ENCODE measurements around the gene INF2. TPM values are rescaled to one million over a fixed set of nuclear protein-coding genes. Genes with fewer than 3 reads are reported as not detected.

The INF2 gene
- total and polyA plus RNA-seq, 2 experiments from 2014 or later = 36.7 to 75.5 TPM

DNA sequence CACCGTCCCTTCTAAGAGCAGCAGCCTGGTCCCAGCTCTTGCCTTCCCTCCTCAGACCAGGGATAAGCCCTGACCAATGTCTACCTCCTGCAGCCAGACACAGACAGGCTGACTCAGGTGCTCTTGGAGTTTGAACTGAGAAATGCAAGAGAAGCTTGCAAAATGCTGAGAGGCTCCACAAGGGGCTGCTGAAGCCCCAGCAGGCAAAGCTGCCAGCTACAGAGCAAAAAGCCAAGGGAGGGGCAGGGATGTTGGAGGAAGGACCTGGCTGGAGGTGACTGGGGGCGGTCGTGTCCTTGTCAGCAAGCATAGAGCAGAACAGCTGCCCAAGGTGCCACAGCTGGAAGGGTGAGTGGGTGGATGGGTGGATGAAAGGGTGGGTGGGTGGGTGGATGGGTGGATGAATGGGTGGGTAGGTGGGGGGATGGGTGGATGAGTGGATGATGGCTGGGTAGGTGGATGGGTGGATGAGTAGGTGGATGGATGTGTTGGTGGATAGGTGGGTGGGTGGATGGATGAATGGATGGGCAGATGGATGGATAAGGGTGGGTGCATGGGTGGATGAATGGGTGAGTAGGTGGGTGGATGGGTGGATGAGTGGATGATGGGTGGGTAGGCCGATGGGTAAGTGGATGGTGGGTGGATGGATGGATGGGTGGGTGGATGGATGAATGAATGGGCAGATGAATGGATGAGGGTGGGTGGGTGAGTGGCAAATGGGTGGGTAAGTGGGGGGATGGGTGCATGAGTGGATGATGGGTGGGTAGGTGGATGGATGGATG is 4.0 kb upstream of the INF2 start:
- no peaks in the 10 kb centered on the region; the same call in 2 of the 3 replicates for H3K9me3 Mint-ChIP-seq
- H3K36me3 Mint-ChIP-seq (ENCODE audit: low read depth) = no peaks in the 10 kb centered on the region; the same call in 2 of the 3 replicates
- no peak for DNase-seq (ENCODE audit: low spot score)
- Histone ChIP-seq H2AFZ (no peak overlapping the region), H3K36me3 (ENCODE audit: insufficient read depth) (no peaks in the 10 kb centered on the region), H3K4me1 (ENCODE audit: insufficient read depth) (peaks cover 52% of the 10 kb centered on the region), H3F3A (replicated peaks; ENCODE audit: low read depth) (peaks cover 26% of the 10 kb centered on the region), H3K4me2 (no peak overlapping the region), H3K27me3 (ENCODE audit: insufficient read depth) (no peaks in the 10 kb centered on the region), H4K20me1 (replicated peaks; ENCODE audit: insufficient read depth) (0 out of 2 replicates have a peak, but pooled peaks cover 2% of the 10 kb centered on the region), H3K4me3 (no peak overlapping the region), H3K9me2 (ENCODE audit: insufficient read depth) (no peaks in the 10 kb centered on the region), H3K27ac (ENCODE audit: low read depth) (no peak overlapping the region), H3K79me2 (replicated peaks; ENCODE audit: insufficient read depth) (peaks cover 7% of the 10 kb centered on the region; the same call in 1 of the 2 replicates)
- ATAC-seq = no peak
- TF ChIP-seq, protein P1, sequence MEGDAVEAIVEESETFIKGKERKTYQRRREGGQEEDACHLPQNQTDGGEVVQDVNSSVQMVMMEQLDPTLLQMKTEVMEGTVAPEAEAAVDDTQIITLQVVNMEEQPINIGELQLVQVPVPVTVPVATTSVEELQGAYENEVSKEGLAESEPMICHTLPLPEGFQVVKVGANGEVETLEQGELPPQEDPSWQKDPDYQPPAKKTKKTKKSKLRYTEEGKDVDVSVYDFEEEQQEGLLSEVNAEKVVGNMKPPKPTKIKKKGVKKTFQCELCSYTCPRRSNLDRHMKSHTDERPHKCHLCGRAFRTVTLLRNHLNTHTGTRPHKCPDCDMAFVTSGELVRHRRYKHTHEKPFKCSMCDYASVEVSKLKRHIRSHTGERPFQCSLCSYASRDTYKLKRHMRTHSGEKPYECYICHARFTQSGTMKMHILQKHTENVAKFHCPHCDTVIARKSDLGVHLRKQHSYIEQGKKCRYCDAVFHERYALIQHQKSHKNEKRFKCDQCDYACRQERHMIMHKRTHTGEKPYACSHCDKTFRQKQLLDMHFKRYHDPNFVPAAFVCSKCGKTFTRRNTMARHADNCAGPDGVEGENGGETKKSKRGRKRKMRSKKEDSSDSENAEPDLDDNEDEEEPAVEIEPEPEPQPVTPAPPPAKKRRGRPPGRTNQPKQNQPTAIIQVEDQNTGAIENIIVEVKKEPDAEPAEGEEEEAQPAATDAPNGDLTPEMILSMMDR (conservative IDR thresholded peaks at IDR 0.05; ENCODE audit: low read depth in 2 of 2) = 0 out of 4 replicates have a peak, but pooled peaks of 1 of the 2 experiments have one; percentile 16
- TF ChIP-seq EZH2phosphoT487 (IDR thresholded peaks at IDR 0.05; ENCODE audit: unreplicated experiment) = no peak
- H3K27ac Mint-ChIP-seq = no peak overlapping the region
- H3K27me3 Mint-ChIP-seq (ENCODE audit: insufficient read depth, low read depth, poor library complexity) = peaks cover 35% of the 10 kb centered on the region
- peaks cover 48% of the 10 kb centered on the region for H3K4me1 Mint-ChIP-seq
- no peak overlapping the region for H3K4me3 Mint-ChIP-seq

DNA sequence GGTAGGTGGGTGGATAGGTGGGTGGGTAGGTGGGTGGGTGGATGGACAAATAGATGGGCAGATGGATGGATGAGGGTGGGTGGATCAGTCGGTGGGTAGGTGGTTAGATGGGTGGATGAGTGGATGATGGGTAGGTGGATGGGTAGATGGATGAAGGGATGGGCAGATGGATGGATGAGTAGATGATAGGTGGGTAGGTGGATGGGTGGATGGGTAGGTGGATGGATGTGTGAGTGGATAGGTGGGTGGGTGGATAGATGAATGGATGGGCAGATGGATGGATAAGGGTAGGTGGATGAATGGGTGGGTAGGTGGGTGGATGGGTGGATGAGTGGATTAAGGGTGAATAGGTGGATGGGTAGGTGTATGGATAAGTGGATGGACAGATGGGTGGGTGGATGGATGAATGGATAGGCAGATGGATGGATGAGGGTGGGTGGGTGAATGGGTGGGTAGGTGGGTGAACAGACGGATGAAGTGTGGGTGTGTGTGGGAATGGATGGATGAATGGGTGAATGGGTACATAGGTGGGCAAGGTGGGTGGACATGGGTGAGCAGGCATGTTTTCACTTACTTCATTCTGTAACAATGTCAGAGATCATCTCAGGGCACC is 3.3 kb upstream of the INF2 start:
- Histone ChIP-seq H3K4me2 (no peak overlapping the region), H3F3A (replicated peaks; ENCODE audit: low read depth) (peaks cover 24% of the 10 kb centered on the region), H4K20me1 (replicated peaks; ENCODE audit: insufficient read depth) (0 out of 2 replicates have a peak, but pooled peaks cover 2% of the 10 kb centered on the region), H3K9me2 (ENCODE audit: insufficient read depth) (no peaks in the 10 kb centered on the region), H3K79me2 (replicated peaks; ENCODE audit: insufficient read depth) (peaks cover 14% of the 10 kb centered on the region), H3K4me1 (ENCODE audit: insufficient read depth) (peaks cover 48% of the 10 kb centered on the region), H3K27me3 (ENCODE audit: insufficient read depth) (no peaks in the 10 kb centered on the region), H3K4me3 (no peak overlapping the region), H2AFZ (no peak overlapping the region), H3K36me3 (ENCODE audit: insufficient read depth) (no peaks in the 10 kb centered on the region), H3K27ac (ENCODE audit: low read depth) (no peak overlapping the region)
- Mint-ChIP-seq H3K4me1 (peaks cover 44% of the 10 kb centered on the region), H3K27me3 (ENCODE audit: insufficient read depth, low read depth, poor library complexity) (peaks cover 37% of the 10 kb centered on the region), H3K36me3 (ENCODE audit: low read depth) (no peaks in the 10 kb centered on the region; the same call in 2 of the 3 replicates), H3K9me3 (no peaks in the 10 kb centered on the region; the same call in 2 of the 3 replicates), H3K27ac (no peak overlapping the region), H3K4me3 (no peak overlapping the region)
- DNase-seq (ENCODE audit: low spot score) = no peak
- no peak for ATAC-seq
- TF ChIP-seq EZH2phosphoT487 (IDR thresholded peaks at IDR 0.05; ENCODE audit: unreplicated experiment) (no peak), ZNF114 (CRISPR knock-in tag; IDR thresholded peaks at IDR 0.05) (no peak), ZNF331 (CRISPR knock-in tag; IDR thresholded peaks at IDR 0.05; ENCODE audit: low read depth) (no peak)
- TF ChIP-seq, protein P2, sequence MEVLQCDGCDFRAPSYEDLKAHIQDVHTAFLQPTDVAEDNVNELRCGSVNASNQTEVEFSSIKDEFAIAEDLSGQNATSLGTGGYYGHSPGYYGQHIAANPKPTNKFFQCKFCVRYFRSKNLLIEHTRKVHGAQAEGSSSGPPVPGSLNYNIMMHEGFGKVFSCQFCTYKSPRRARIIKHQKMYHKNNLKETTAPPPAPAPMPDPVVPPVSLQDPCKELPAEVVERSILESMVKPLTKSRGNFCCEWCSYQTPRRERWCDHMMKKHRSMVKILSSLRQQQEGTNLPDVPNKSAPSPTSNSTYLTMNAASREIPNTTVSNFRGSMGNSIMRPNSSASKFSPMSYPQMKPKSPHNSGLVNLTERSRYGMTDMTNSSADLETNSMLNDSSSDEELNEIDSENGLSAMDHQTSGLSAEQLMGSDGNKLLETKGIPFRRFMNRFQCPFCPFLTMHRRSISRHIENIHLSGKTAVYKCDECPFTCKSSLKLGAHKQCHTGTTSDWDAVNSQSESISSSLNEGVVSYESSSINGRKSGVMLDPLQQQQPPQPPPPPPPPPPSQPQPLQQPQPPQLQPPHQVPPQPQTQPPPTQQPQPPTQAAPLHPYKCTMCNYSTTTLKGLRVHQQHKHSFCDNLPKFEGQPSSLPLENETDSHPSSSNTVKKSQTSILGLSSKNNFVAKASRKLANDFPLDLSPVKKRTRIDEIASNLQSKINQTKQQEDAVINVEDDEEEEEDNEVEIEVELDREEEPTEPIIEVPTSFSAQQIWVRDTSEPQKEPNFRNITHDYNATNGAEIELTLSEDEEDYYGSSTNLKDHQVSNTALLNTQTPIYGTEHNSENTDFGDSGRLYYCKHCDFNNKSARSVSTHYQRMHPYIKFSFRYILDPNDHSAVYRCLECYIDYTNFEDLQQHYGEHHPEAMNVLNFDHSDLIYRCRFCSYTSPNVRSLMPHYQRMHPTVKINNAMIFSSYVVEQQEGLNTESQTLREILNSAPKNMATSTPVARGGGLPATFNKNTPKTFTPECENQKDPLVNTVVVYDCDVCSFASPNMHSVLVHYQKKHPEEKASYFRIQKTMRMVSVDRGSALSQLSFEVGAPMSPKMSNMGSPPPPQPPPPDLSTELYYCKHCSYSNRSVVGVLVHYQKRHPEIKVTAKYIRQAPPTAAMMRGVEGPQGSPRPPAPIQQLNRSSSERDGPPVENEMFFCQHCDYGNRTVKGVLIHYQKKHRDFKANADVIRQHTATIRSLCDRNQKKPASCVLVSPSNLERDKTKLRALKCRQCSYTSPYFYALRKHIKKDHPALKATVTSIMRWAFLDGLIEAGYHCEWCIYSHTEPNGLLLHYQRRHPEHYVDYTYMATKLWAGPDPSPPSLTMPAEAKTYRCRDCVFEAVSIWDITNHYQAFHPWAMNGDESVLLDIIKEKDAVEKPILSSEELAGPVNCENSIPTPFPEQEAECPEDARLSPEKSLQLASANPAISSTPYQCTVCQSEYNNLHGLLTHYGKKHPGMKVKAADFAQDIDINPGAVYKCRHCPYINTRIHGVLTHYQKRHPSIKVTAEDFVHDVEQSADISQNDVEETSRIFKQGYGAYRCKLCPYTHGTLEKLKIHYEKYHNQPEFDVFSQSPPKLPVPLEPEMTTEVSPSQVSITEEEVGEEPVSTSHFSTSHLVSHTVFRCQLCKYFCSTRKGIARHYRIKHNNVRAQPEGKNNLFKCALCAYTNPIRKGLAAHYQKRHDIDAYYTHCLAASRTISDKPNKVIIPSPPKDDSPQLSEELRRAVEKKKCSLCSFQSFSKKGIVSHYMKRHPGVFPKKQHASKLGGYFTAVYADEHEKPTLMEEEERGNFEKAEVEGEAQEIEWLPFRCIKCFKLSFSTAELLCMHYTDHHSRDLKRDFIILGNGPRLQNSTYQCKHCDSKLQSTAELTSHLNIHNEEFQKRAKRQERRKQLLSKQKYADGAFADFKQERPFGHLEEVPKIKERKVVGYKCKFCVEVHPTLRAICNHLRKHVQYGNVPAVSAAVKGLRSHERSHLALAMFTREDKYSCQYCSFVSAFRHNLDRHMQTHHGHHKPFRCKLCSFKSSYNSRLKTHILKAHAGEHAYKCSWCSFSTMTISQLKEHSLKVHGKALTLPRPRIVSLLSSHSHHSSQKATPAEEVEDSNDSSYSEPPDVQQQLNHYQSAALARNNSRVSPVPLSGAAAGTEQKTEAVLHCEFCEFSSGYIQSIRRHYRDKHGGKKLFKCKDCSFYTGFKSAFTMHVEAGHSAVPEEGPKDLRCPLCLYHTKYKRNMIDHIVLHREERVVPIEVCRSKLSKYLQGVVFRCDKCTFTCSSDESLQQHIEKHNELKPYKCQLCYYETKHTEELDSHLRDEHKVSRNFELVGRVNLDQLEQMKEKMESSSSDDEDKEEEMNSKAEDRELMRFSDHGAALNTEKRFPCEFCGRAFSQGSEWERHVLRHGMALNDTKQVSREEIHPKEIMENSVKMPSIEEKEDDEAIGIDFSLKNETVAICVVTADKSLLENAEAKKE (CRISPR knock-in tag; IDR thresholded peaks at IDR 0.05) = no peak
- TF ChIP-seq, protein P1 (conservative IDR thresholded peaks at IDR 0.05; ENCODE audit: low read depth in 2 of 2) = no peak
- TF ChIP-seq, protein P3, sequence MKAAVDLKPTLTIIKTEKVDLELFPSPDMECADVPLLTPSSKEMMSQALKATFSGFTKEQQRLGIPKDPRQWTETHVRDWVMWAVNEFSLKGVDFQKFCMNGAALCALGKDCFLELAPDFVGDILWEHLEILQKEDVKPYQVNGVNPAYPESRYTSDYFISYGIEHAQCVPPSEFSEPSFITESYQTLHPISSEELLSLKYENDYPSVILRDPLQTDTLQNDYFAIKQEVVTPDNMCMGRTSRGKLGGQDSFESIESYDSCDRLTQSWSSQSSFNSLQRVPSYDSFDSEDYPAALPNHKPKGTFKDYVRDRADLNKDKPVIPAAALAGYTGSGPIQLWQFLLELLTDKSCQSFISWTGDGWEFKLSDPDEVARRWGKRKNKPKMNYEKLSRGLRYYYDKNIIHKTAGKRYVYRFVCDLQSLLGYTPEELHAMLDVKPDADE (IDR thresholded peaks at IDR 0.05) = no peak
